H1 (cell line): Measurements from ENCODE around the gene RAB5B. TPM values are rescaled to one million over a fixed set of nuclear protein-coding genes. Genes with fewer than 3 reads are reported as not detected.

Source experiments
- BCL11A ChIP-seq, 2 experiments: IDR thresholded peaks; one replicate each; pipeline ENCODE4 v1.6.1; 2011; ENCODE audit warnings: low read depth in 2 of 2, low read length in 2 of 2, mild to moderate bottlenecking in 2 of 2
- CEBPB ChIP-seq: IDR thresholded peaks from 2 replicates; pipeline ENCODE4 v1.6.1; 2012; ENCODE audit warnings: low read depth, low read length
- EZH2 ChIP-seq: fragments of 200-600 bp; sonication (generic); IDR thresholded peaks from 2 replicates; pipeline ENCODE4 v1.7.1; 2012; ENCODE audit warnings: low read depth, mild to moderate bottlenecking, moderate library complexity, low read length, inconsistent platforms; ENCODE audit not compliant: severe bottlenecking
- RBBP5 ChIP-seq: IDR thresholded peaks from 2 replicates; pipeline ENCODE4 v1.7.1; 2012; ENCODE audit warnings: low read depth, mild to moderate bottlenecking, inconsistent platforms, low read length, moderate library complexity, borderline replicate concordance
- SAP30 ChIP-seq: fragments of 300-600 bp; sonication (generic); IDR thresholded peaks from 2 replicates; pipeline ENCODE4 v1.7.1; 2012; ENCODE audit warnings: low read length, moderate library complexity, mild to moderate bottlenecking, inconsistent platforms; ENCODE audit not compliant: insufficient read depth, insufficient replicate concordance
- SP2 ChIP-seq: IDR thresholded peaks from 2 replicates; pipeline ENCODE4 v1.6.1; 2012; ENCODE audit warnings: mild to moderate bottlenecking, low read length, inconsistent platforms
- SP4 ChIP-seq: IDR thresholded peaks from 2 replicates; pipeline ENCODE4 v1.6.1; 2012; ENCODE audit warnings: low read length, inconsistent platforms
- TAF1 ChIP-seq: IDR thresholded peaks from 2 replicates; pipeline ENCODE4 v1.6.1; 2011; ENCODE audit warnings: mild to moderate bottlenecking, low read depth, low read length
- YY1 ChIP-seq: IDR thresholded peaks from 2 replicates; pipeline ENCODE4 v1.6.1; 2011; ENCODE audit warnings: low read depth, mild to moderate bottlenecking, low read length
- polyA plus RNA-seq, 7 experiments: library from polyadenylated mRNA; depleted of rRNA in 3 of 7; stranded (reverse) in 5 of 7; unstranded in 2 of 7; fragments of >200 nt in 5 of 7; fragments of 200-250 nt in 2 of 7; gene quantifications; 1 replicate in 5 of 7; 2 replicates in 1 of 7; 4 replicates in 1 of 7; pipeline versions ENCODE4 v1.2.1 to v1.2.3, GENCODE V29; 2011 to 2013; ENCODE audit warnings: missing spikeins in 2 of 7, mixed read lengths in 2 of 7
- total RNA-seq: library from RNA; stranded (reverse); fragmentation: NEBNext Ultra II Directional; extraction: Animal tissue kit (Norgen Biotek cat#: 25700); gene quantifications from 2 replicates; pipeline ENCODE4 v1.2.1, GENCODE V29; 2021
- TF ChIP-seq, protein P1 (sequence below): IDR thresholded peaks from 2 replicates; pipeline ENCODE4 v1.6.1; 2012; ENCODE audit warnings: inconsistent platforms

Gene RAB5B
- total and polyA plus RNA-seq, 2 of the 8 experiments (the other 6 are each of a cell fraction or from before 2014, with no cell fraction given) = 56.7 to 62.4 TPM

DNA sequence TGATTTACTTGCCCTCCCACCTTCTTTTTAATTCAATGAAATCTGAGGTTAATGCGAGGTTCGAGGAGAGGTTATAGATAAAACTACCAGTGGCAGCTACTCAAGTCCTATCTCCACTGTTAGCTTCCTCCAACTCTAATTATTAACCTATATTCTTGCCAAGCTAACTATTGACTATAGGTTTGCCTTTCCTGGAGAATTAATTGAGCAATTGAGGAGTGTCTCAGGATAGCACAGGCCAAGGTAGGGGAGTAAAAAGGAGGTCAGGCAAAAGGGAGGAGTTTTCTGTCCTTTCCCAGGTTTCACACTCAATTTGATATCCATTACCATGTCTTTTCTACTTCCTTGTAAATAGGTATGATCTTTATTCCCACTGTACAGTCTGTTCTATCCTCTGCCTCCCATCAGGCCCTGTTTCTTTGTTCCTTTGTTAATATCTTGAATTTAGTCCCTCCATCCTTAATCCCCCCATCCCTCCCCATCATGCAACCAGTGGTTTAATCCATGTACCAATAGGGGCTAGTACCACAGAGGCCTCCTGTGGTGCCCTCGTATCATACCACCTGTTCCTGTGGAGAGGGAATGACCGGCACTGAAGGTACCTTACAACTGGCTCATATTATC, 19.5 kb downstream of the RAB5B start (continued):
- TF ChIP-seq SP2 (no peak), CEBPB (no peak), YY1 (no peak), BCL11A (IDR thresholded peaks at IDR 0.05; ENCODE audit: low read depth in 2 of 2, low read length in 2 of 2) (no peak), TAF1 (no peak), EZH2 (no peak), SP4 (no peak), SAP30 (no peak), RBBP5 (no peak)
- TF ChIP-seq, protein P1, sequence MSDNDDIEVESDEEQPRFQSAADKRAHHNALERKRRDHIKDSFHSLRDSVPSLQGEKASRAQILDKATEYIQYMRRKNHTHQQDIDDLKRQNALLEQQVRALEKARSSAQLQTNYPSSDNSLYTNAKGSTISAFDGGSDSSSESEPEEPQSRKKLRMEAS = no peak
